Glutamatergic neuron (in vitro differentiated cells): Measurements from ENCODE around the gene TPK1. TPM values are rescaled to one million over a fixed set of nuclear protein-coding genes. Genes with fewer than 3 reads are reported as not detected.

Source experiments
- DNase-seq: peaks from one replicate; pipeline ENCODE4 v3.0.0; 2022
- H3K27ac Mint-ChIP-seq: one replicate; pipeline ENCODE4 v1.8.0; 2020; ENCODE audit warnings: mild to moderate bottlenecking, mixed read lengths, inconsistent platforms; ENCODE audit not compliant: unreplicated experiment
- H3K27me3 Mint-ChIP-seq: one replicate; pipeline ENCODE4 v1.8.0; 2020; ENCODE audit warnings: mild to moderate bottlenecking, moderate library complexity, mixed read lengths, inconsistent platforms; ENCODE audit not compliant: unreplicated experiment
- H3K36me3 Mint-ChIP-seq: one replicate; pipeline ENCODE4 v1.8.0; 2020; ENCODE audit warnings: mild to moderate bottlenecking, mixed read lengths, inconsistent platforms; ENCODE audit not compliant: unreplicated experiment
- H3K4me1 Mint-ChIP-seq: one replicate; pipeline ENCODE4 v1.8.0; 2020; ENCODE audit warnings: mild to moderate bottlenecking, low read depth, mixed read lengths, inconsistent platforms; ENCODE audit not compliant: unreplicated experiment
- H3K4me3 Mint-ChIP-seq: one replicate; pipeline ENCODE4 v1.8.0; 2020; ENCODE audit warnings: mild to moderate bottlenecking, mixed read lengths, inconsistent platforms; ENCODE audit not compliant: unreplicated experiment
- H3K9me3 Mint-ChIP-seq: one replicate; pipeline ENCODE4 v1.8.0; 2020; ENCODE audit warnings: mild to moderate bottlenecking, moderate library complexity, mixed read lengths, inconsistent platforms; ENCODE audit not compliant: unreplicated experiment
- CTCF ChIP-seq: fragments of 200-600 bp; sonication (generic); IDR thresholded peaks from one replicate; pipeline ENCODE4 v1.5.0; 2021; ENCODE audit not compliant: partially characterized antibody, unreplicated experiment
- total RNA-seq: library from RNA; stranded (reverse); fragmentation: NEBNext Ultra II Directional; extraction: Animal tissue kit (Norgen Biotek cat#: 25700); gene quantifications from one replicate; pipeline ENCODE4 v1.2.1, GENCODE V29; 2021; ENCODE audit not compliant: unreplicated experiment

The TPK1 gene
- total RNA-seq, 1 donor from 2014 or later, result 2.6 TPM

- DNase-seq, result no peak
- H3K4me1 Mint-ChIP-seq, result no peaks in the 10 kb centered on the region
These were observed 366.7 kb downstream of the TPK1 start for GRCh38 chr7:144468990-144469732.

GRCh38 chr7:144459635-144460034 lies 376.2 kb downstream of the TPK1 start:
- H3K9me3 Mint-ChIP-seq, result no peaks in the 10 kb centered on the region
- no peak overlapping the region for H3K4me3 Mint-ChIP-seq
- no peak for DNase-seq
- H3K27ac Mint-ChIP-seq, result no peak overlapping the region
- peaks cover 12% of the 10 kb centered on the region for H3K36me3 Mint-ChIP-seq
- H3K27me3 Mint-ChIP-seq, result no peaks in the 10 kb centered on the region
- TF ChIP-seq CTCF, result no peak
- H3K4me1 Mint-ChIP-seq, result no peaks in the 10 kb centered on the region

More at GRCh38 chr7:144468990-144469732, 366.7 kb downstream of the TPK1 start:
- TF ChIP-seq CTCF, result no peak
- H3K36me3 Mint-ChIP-seq, result no peaks in the 10 kb centered on the region
- H3K27ac Mint-ChIP-seq, result no peak overlapping the region
- no peaks in the 10 kb centered on the region for H3K9me3 Mint-ChIP-seq
- no peaks in the 10 kb centered on the region for H3K27me3 Mint-ChIP-seq
- H3K4me3 Mint-ChIP-seq, result no peak overlapping the region

GRCh38 chr7:144455040-144455404 lies 380.8 kb downstream of the TPK1 start:
- no peaks in the 10 kb centered on the region for H3K9me3 Mint-ChIP-seq
- no peak overlapping the region for H3K4me3 Mint-ChIP-seq
- DNase-seq, result no peak
- H3K36me3 Mint-ChIP-seq, result no peaks in the 10 kb centered on the region
- H3K27me3 Mint-ChIP-seq, result no peaks in the 10 kb centered on the region
- no peaks in the 10 kb centered on the region for H3K4me1 Mint-ChIP-seq
- no peak overlapping the region for H3K27ac Mint-ChIP-seq
- TF ChIP-seq CTCF, result no peak

- no peak overlapping the region for H3K4me3 Mint-ChIP-seq
- no peaks in the 10 kb centered on the region for H3K36me3 Mint-ChIP-seq
- H3K27ac Mint-ChIP-seq, result no peak overlapping the region
- no peaks in the 10 kb centered on the region for H3K4me1 Mint-ChIP-seq
- no peak for DNase-seq
- no peaks in the 10 kb centered on the region for H3K9me3 Mint-ChIP-seq
- H3K27me3 Mint-ChIP-seq, result no peaks in the 10 kb centered on the region
- TF ChIP-seq CTCF, result peak; percentile 12
These were observed 381.4 kb downstream of the TPK1 start for GRCh38 chr7:144454256-144455039.

- Mint-ChIP-seq H3K4me3 (no peak overlapping the region), H3K36me3 (no peaks in the 10 kb centered on the region), H3K27me3 (no peaks in the 10 kb centered on the region), H3K27ac (no peak overlapping the region), H3K9me3 (no peaks in the 10 kb centered on the region), H3K4me1 (no peaks in the 10 kb centered on the region)
- no peak for DNase-seq
- no peak for TF ChIP-seq CTCF
These were observed 383.8 kb downstream of the TPK1 start for GRCh38 chr7:144452064-144452463.
